GM23338 (cell line): ENCODE results near the gene RASL11A. TPM values are rescaled to one million over a fixed set of nuclear protein-coding genes. Genes with fewer than 3 reads are reported as not detected.

ENCODE experiments used
- ATAC-seq: fragments of 200-7000 bp; cut with Tn5 transposase; 3 replicates; pipeline ENCODE4 v1.9.1; 2020
- DNase-seq: peaks from one replicate; pipeline ENCODE4 v3.0.0-alpha.2; 2015; ENCODE audit warnings: low spot score
- H2AFZ ChIP-seq: fragments of 200-600 bp; sonication (generic); 2 replicates; pipeline ENCODE4 v1.8.0; 2016; ENCODE audit warnings: antibody characterized with exemption, mild to moderate bottlenecking, moderate library complexity
- H3F3A ChIP-seq: fragments of 200-600 bp; sonication (generic); replicated peaks from 2 replicates; pipeline ENCODE4 v1.8.0; 2017; ENCODE audit warnings: antibody characterized with exemption, mixed run types, low read depth
- H3K27ac ChIP-seq: fragments of 200-600 bp; sonication (generic); 2 replicates; pipeline ENCODE4 v1.6.1; 2016; ENCODE audit warnings: low read depth
- H3K27me3 ChIP-seq: fragments of 200-600 bp; sonication (generic); 2 replicates; pipeline ENCODE4 v1.8.0; 2016; ENCODE audit warnings: mild to moderate bottlenecking, mixed run types, moderate library complexity; ENCODE audit not compliant: insufficient read depth
- H3K36me3 ChIP-seq: fragments of 200-600 bp; sonication (generic); 2 replicates; pipeline ENCODE4 v1.8.0; 2016; ENCODE audit warnings: mild to moderate bottlenecking; ENCODE audit not compliant: insufficient read depth
- H3K4me1 ChIP-seq: fragments of 200-600 bp; sonication (generic); 2 replicates; pipeline ENCODE4 v1.8.0; 2016; ENCODE audit warnings: mild to moderate bottlenecking, moderate library complexity; ENCODE audit not compliant: insufficient read depth
- H3K4me2 ChIP-seq: fragments of 200-600 bp; sonication (generic); 2 replicates; pipeline ENCODE4 v1.7.1; 2017; ENCODE audit warnings: mixed run types
- H3K4me3 ChIP-seq: fragments of 200-600 bp; sonication (generic); 2 replicates; pipeline ENCODE4 v1.6.1; 2016; ENCODE audit warnings: mixed run types
- H3K79me2 ChIP-seq: fragments of 200-600 bp; sonication (generic); replicated peaks from 2 replicates; pipeline ENCODE4 v1.8.0; 2017; ENCODE audit warnings: mild to moderate bottlenecking; ENCODE audit not compliant: insufficient read depth
- H3K9me2 ChIP-seq: fragments of 200-600 bp; sonication (generic); 2 replicates; pipeline ENCODE4 v1.8.0; 2017; ENCODE audit not compliant: insufficient read depth
- H4K20me1 ChIP-seq: fragments of 200-600 bp; sonication (generic); replicated peaks from 2 replicates; pipeline ENCODE4 v1.8.0; 2017; ENCODE audit warnings: mild to moderate bottlenecking; ENCODE audit not compliant: insufficient read depth
- H3K27ac Mint-ChIP-seq: 2 replicates; pipeline ENCODE4 v1.8.0; 2020; ENCODE audit warnings: inconsistent platforms, mild to moderate bottlenecking, moderate library complexity, mixed read lengths
- H3K27me3 Mint-ChIP-seq: 3 replicates; pipeline ENCODE4 v1.8.0; 2022; ENCODE audit warnings: low read depth, mild to moderate bottlenecking, moderate library complexity, mixed read lengths, inconsistent platforms; ENCODE audit not compliant: insufficient read depth, poor library complexity
- H3K36me3 Mint-ChIP-seq: 3 replicates; pipeline ENCODE4 v1.8.0; 2021; ENCODE audit warnings: low read depth, mild to moderate bottlenecking, inconsistent platforms, moderate library complexity, mixed read lengths
- H3K4me1 Mint-ChIP-seq: 3 replicates; pipeline ENCODE4 v1.8.0; 2020; ENCODE audit warnings: mild to moderate bottlenecking, inconsistent platforms, mixed read lengths
- H3K4me3 Mint-ChIP-seq: 3 replicates; pipeline ENCODE4 v1.8.0; 2021; ENCODE audit warnings: moderate library complexity, mild to moderate bottlenecking, inconsistent platforms, mixed read lengths
- H3K9me3 Mint-ChIP-seq: 3 replicates; pipeline ENCODE4 v1.8.0; 2020; ENCODE audit warnings: moderate library complexity, mild to moderate bottlenecking, inconsistent platforms, mixed read lengths
- POLR2AphosphoS5 ChIP-seq: IDR thresholded peaks from 2 replicates; pipeline ENCODE4 v1.6.1; 2016; ENCODE audit warnings: antibody characterized with exemption, low read depth
- ZNF114 ChIP-seq: fragments of 250-450 bp; sonication (Bioruptor Pico); IDR thresholded peaks from 2 replicates; pipeline ENCODE4 v1.5.0; 2020; ENCODE audit warnings: mild to moderate bottlenecking, moderate library complexity
- ZNF462 ChIP-seq: fragments of 250-450 bp; sonication (Bioruptor Pico); IDR thresholded peaks from 2 replicates; pipeline ENCODE4 v1.5.0; 2020; ENCODE audit warnings: mild to moderate bottlenecking, moderate library complexity
- polyA plus RNA-seq: library from polyadenylated mRNA; unstranded; fragments of >200 nt; fragmentation: Nextera tagmentation; extraction: Ambion mirVana; gene quantifications from 2 replicates; pipeline ENCODE4 v1.2.1, GENCODE V29; 2016
- total RNA-seq: library from RNA; depleted of rRNA; stranded (reverse); fragments of >200 nt; shearing (Covaris generic); gene quantifications from 2 replicates; pipeline ENCODE4 v1.2.3, GENCODE V29; 2014
- TF ChIP-seq, protein P1 (sequence below): IDR thresholded peaks from 2 replicates; pipeline ENCODE4 v1.6.1; 2016; ENCODE audit warnings: antibody characterized with exemption

Gene RASL11A
- total and polyA plus RNA-seq, 2 experiments from 2014 or later: 1.9 to 3.3 TPM

DNA sequence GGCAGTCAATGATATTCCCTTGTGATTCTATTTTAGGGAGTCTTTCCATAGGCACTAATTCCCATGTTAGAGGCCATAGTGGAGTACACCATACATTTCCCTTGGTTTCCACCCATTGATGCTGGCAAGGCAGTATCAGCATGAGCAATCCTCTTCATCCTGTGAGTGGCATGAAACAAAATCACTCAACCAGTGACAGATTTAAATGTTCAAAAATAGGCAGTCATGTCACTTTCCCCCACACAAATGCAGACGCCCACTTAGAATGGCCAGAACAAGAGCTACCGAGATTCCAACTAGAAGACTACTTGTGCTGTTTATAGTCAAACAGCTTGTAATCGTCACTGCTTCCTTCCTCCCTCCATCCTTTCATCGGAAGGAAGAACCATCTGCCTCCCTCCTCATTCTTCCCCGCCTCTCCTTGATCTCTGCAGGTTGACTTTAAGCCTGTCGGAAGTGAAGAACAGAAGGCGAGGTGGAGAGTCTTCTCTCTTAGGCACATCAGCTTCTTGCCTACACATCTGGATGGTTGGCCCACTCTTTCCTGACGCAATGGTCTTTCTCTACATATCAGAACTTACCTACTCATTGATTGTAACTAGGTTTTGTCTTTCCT lies 22.6 kb downstream of the RASL11A start (continued):
- no peak for TF ChIP-seq ZNF462 (CRISPR knock-in tag)

GRCh38 chr13:27293873-27294515 lies 23.4 kb downstream of the RASL11A start:
- Histone ChIP-seq H2AFZ (no peak overlapping the region), H3K4me1 (no peaks in the 10 kb centered on the region), H3F3A (no peaks in the 10 kb centered on the region), H3K27ac (no peak overlapping the region), H3K79me2 (no peaks in the 10 kb centered on the region), H3K36me3 (no peaks in the 10 kb centered on the region), H3K4me3 (no peak overlapping the region), H3K27me3 (no peaks in the 10 kb centered on the region), H3K9me2 (no peaks in the 10 kb centered on the region), H4K20me1 (no peaks in the 10 kb centered on the region), H3K4me2 (no peak overlapping the region)
- H3K4me1 Mint-ChIP-seq: no peaks in the 10 kb centered on the region; the same call in 2 of the 3 replicates
- H3K36me3 Mint-ChIP-seq: no peaks in the 10 kb centered on the region
- H3K27me3 Mint-ChIP-seq: no peaks in the 10 kb centered on the region
- peaks cover 2% of the 10 kb centered on the region; the same call in 1 of the 3 replicates for H3K9me3 Mint-ChIP-seq
- no peak for ATAC-seq
- no peak overlapping the region for H3K4me3 Mint-ChIP-seq
- DNase-seq: no peak
- H3K27ac Mint-ChIP-seq: no peak overlapping the region
- TF ChIP-seq, protein P1, sequence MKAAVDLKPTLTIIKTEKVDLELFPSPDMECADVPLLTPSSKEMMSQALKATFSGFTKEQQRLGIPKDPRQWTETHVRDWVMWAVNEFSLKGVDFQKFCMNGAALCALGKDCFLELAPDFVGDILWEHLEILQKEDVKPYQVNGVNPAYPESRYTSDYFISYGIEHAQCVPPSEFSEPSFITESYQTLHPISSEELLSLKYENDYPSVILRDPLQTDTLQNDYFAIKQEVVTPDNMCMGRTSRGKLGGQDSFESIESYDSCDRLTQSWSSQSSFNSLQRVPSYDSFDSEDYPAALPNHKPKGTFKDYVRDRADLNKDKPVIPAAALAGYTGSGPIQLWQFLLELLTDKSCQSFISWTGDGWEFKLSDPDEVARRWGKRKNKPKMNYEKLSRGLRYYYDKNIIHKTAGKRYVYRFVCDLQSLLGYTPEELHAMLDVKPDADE: no peak
- TF ChIP-seq ZNF114 (CRISPR knock-in tag) (no peak), POLR2AphosphoS5 (no peak), ZNF462 (CRISPR knock-in tag) (no peak)
